Fibroblast of skin of left biceps (primary cell): Measurements from ENCODE around the gene CBLB.
"Not testable (repeated sequence)": the region's sequence is repeated elsewhere in the genome, so short reads cannot be mapped to it uniquely, and the experiment has no call there.

Experiments used
- DNase-seq, 2 experiments: peaks; one replicate each; pipeline ENCODE4 v3.0.0-alpha.2; 2013; ENCODE audit warnings: low read depth in 2 of 2

Gene CBLB

DNA sequence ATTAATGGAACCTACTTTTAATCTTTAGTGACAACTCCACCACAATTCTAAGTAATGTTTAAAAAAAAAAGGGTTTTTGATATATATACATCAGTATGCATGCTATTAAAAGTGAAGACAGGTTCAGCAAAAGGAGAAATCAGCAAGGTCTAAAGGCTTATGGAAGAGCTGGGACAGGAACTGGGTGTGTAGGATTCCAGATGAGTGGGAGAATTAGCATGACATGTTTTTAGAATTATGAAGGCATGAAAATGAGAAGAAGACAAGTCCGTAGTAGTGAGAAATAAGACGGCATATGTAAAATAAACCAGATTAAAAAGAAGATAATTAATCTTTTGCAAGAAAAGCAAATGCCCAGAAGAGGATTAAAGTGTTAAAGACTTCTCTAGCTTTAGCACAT is 52.0 kb downstream of the CBLB start:
- no peak for DNase-seq

DNA sequence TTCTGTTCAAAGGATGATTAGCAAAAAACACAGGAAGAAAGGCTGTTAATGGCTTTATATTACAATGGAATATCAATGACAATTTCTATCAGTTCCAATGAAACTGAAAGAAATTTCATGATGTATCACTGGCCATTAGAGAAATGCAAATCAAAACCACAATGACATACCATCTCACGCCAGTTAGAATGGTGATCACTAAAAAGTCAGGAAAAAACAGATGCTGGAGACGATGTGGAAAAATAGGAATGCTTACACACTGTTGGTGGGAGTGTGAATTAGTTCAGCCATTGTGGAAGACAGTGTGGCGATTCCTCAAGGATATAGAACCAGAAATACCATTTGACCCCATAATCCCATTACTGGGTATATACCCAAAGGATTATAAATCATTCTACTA is 53.5 kb downstream of the CBLB start:
- DNase-seq = not testable (repeated sequence)

DNA sequence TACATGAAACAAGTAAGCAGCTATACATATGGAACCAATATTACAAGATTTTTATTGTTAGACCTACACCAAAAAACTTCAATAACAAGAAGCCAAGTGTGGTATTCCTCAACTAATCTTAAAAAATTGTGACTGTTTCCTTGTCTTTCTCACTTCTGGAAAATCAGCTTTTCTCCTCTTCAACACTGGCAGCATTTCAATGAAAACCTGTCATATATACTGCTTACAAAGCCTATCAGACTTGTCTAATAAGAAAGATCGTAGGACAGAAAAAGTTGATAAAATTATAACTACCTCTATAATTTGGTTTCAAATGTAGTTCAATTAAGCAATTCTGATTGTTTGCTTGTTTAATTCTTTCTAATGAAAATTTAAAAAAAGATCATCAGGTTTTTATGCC is 55.1 kb downstream of the CBLB start:
- no peak for DNase-seq

DNA sequence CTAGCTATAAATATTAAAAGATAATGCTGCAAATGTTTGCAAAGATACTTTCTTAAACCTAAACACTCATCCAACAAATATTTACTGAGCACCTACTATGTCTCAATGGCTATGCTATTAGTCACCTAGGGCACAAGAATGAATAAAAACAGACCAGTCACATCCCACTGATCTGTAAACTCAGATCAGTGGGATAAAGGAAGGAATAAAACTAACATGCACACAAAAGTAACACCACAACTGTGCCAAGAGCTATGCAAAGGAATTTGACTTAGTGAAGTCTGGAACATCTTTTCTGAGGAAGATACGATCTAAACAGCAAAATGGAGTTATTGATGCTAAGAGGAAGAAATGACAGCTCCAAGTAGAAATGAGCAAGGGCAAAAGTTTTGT is 56.6 kb downstream of the CBLB start:
- no peak for DNase-seq

DNA sequence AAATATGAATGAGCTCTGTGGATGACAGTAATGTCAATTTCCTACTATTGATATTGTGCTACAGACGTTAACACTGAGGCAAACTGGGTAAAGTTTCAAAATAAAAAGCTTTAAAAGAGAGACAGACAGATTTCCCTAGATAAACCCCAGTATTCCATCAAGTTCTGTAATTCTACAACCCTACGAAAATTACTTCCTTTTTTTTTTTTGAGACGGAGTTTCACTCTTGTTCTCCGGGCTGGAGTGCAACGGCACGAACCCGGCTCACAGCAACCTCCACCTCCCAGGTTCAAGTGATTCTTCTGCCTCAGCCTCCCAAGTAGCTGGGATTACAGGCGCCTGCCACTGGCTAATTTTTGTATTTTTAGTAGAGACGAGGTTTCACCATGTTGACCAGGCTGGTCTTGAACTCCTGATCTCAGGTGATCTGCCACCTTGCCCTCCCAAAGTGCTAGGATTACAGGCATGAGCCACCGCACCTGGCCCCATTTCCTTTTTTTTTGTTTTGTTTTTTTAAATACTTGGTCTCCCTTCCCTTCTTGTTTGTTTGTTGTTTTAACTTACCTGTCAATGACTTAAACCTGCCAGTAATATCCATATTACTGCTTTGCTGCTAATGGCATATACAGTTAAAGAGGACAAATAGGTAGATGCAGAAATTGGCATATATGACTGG is 57.2 kb downstream of the CBLB start:
- no peak for DNase-seq

DNA sequence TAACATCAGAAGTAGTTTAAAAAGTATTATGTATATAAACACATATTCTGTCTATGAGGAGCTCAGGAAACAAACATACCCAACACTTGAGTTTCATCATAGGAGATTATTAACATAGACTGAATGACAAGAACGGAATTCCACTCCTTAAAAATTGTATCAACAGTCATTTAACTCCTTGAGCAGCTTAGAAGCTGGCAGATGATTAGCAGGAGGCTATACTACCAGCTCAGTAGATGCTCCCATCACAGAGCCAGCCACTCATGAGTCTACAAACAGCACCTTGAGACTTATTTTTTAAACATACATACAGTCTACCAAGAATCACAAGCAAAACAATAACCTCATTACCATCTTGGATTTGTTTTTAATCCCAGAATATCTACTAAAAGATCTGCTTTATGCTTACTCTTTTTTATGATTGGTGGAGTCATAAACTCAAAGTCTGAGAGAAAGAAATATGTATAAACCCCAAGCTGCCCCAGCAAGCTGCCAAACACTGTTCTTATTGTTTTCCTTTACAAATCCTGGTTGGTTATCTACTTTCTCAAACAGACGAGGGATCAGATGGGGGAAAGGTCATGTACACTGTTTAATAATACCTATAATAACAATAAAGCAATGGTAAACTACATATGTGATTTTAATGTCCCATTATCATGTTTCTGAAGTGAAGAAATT is 59.5 kb downstream of the CBLB start:
- DNase-seq = no peak

DNA sequence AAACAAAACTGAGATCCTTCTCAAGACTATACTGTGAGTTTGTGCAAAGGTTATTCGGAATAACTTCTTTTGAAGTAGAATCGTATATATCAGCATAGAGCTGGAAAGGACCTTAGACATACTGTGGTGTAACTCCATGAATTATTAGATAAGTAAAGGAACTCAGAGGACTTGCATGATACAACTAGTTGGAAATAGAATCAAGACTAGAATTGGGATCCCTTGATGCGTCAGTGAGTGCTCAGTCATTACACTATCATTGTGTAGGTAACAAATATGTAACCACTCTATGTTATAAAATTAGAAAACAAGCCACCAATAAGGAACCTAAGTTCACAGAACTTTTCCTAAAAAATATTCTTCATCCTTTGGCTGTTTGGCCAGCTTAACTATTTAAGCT is 61.1 kb downstream of the CBLB start:
- no peak for DNase-seq

DNA sequence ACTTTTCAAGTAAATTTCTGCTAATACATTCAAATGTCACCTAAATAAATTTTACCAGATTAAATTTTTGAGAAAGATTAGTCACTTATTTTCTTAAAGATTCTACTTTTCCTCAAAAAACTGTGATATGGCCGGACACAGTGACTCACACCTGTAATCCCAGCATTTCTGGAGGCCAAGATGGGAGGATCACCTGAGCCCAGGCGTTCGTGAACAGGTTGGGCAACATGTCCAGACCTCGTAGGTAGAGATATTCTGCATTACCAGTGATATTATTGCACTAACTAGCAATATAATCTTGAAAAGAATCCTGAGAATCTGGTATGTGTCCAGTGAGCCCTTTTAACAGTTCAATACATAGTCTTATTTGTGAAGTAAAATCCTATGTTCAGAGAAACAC is 61.7 kb downstream of the CBLB start:
- no peak for DNase-seq

DNA sequence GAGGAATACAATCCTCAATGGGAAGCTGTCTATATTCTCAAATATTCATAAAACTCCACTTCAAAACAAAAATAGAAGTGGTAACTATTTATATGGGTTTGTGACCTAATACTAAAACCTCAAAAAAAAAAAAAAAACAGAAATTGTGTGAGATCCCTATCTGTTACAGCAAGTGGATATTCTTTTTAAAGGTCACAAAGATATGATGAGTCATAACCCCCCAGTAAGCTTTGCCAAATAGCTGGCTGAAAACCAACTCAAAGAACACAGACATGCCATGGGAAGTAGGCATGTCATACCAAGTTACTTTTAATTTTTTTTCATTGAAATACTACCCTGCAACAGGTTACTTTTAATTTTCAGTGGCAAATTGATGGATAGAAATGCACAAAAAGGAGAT is 62.5 kb downstream of the CBLB start:
- no peak for DNase-seq

DNA sequence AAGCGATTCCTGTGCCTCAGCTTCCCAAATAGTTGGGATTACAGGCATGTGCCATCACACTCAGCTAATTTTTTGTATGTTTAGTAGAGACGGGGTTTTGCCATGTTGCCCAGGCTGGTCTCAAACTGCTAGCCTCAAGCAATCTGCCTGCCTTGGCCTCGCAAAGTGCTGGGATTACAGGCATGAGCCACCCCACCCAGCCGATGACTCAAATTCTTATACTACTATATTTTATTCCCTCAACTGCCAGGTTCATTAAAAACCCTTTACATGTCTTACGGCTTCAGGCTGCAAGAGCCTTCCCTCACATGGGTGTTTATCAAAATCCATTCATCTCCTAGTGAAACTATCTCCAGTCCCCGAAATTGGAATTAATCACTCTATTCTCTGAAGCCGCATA is 63.4 kb downstream of the CBLB start:
- DNase-seq = no peak

DNA sequence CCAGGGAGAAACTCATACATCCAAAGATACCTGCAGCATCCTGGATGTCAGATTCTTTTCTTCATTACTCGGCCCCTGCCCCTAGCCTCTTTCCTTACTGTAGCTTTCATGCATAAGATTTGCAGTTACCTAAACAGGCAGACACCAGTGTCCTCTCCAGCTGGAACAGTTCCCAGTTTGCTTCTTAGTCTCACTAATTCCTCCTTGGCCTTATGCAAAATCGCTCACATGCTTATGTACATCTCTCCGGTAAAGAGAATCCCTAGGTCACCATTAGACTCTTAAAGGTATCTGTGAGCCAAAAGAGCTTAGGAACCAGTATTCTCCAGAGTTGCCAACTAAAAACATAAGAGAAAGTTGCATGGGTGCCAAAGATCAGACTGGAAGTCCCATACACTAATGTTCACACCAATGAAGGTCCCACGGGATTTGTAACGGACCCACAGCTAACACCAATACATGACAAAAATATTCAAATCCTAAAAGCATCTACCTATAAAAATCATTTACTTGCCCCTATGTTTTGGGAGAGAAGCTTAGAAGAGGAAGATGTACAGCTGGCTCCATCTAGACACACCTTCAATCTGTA is 66.6 kb downstream of the CBLB start:
- no peak for DNase-seq

DNA sequence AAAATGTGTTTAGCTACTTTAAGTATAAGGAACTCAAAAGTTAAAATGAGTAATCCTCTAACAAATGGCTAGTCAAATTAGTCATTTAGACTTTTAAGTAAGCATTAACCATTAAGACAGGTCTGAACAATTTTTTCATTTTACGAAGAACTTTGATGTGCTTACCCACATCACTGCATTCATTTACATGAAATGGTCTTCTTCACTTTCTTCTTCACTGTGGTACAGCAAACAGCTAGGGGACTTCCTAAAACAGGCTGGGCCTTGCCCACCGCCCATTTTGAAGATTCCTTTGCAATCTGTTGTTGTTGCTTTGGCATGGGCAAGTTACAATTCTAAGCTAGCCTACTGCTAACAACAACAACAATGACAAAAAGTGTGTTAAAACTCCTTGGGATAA is 67.4 kb downstream of the CBLB start:
- DNase-seq = no peak

DNA sequence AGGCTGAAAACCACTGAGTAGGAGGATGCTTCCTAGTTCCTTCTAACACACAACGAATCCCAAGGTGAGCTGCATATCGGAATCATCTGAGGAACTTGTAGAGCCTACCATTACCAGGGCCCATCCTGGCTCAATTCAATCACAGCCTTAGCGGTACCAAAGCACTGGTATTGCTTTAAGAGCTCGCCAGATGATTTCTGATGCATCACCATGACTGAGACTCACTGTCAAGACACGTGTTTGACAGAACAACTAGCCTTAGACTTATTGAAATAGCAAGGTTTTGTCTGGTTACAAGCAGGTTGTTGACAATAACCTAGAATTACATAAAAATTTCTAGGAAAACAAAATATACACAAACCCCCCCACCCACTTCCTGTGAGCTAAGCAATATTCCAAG is 68.5 kb downstream of the CBLB start:
- DNase-seq = no peak

DNA sequence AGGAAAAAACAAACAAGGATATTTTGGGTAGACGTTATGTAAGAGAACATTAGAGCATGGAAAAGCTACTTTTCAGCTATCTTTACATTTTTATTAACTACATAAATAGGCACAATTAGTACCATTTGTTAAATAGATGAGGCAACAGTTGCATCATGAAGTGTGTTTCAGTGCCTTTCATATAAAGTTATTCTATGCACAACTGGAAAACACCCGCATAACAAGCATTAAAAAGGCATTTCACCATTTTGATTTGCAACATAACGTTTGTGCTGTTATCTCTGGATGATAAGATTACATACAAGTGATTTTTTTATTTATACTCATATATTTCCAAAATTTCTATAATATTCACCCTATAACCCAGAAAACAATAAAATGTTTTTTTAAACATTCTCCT is 69.5 kb downstream of the CBLB start:
- no peak for DNase-seq

DNA sequence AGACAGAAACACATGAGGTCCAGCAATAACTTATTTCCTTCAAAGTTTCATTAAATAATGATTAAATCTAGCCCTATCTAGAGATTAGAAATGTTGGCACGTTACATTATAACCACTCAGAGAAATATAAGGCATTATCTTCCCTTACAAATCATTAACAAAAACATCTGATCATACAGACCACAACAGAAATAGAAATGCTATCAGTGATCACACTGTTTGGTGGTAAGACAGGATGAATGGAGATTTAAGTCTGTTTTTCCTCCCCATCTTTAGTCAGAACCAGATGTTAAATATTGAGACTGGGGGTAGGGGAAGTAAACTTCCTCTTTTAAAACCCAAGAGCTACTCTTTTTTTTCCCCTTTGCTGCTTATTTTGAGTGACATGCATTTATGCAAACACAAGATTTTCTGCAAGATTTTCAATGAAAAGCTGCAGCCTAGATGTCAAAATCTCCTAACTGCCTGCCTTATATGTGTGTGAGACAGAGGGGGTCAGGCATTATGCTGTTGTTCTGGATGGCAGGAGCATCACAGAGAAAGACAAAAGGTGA is 70.4 kb downstream of the CBLB start:
- DNase-seq = no peak

DNA sequence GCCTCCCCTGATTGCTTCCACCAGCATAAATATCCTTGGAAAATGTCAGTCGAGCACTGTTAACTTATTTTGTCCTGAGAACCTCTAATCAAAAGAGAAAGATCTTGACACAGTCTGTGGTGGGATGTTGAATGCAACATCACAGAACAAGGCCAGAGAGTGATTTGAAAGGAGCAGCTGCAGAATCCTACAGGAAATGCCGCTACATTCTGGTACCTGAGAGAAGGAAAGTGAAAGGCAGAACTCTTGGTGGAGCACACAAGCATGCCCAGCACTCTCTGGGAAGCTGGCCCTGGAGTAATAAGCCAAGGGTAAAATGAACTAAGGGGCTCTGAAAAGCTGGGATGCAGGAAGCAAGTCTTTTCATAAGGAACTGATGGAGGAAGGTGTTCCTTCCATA is 75.8 kb downstream of the CBLB start:
- DNase-seq = no peak

DNA sequence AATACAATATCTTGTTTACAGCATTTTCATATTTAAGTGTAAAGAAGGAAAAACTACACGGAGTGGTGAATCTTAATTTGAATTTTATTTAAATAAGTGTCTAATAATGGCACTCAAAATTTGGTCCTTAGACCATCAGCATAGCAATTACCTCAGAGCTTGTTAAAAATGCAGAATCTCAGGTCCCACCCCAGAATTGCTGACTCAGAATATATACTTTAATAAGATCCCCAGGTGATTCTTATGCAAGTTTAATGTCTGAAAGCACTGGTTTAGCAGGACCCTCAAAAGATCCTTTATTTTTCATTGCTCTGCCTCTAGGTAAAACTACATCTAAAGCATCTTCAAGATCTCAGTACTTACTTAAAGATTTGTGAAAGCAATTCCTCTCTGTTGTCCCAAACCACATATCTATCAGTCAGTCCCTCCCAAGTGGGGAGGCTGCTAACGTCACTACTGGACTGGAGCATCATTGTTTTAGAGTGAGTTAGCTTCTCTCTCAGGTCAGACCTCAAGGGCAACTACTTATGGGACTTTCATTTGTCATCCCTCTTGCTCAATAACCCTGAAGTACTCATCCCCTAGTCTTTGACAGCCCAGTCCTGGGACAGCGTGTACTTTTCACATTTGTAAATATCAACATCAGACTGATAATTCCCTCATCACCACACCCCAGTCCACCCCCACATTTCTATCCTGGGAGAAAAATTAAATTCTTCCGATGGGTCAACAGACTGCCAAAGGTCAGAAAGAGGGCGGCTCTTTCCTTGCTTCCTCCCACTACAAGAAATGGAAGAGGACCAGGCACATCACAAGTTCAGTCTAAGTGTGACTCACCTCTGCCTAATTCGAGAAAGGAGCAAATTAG is 76.7 kb downstream of the CBLB start:
- DNase-seq = peak; percentile 46 to 55

DNA sequence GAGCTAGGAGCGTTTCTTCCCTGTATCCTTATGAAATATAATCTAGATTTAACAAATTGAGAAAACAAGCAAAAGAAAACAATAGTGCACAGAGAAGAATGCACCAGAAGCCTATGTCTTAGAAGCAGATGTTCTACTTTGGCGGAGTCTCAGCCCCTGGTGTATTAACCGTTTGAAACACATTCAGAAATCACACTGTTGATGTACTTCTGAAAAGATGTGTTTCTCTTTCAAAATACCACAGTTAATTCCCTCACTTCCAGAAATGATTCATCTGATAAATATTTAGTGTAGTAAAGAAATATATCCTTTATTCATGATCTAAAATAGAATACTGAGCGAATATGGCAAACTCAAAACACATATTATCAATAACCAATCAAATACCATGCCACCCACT is 77.7 kb downstream of the CBLB start:
- peak; percentile 46 to 49 for DNase-seq

DNA sequence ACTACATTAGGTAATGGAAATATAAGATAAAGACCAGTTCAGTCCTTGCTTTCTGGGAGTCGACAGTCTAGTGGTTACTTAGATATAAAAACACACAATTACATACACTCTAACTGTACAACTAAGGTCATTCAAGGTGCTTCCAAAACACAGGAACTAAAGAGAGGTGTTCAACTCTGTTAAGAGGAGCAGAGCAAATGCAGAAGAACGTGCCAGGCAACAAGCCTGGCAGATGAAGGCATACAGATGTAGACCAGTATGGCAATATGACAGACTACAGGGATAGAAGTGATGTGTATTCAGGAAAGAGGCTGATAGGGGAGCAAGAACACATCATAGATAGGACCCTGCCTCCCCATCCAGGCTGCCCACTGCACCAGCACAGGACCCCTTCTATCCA is 78.3 kb downstream of the CBLB start:
- DNase-seq = no peak

DNA sequence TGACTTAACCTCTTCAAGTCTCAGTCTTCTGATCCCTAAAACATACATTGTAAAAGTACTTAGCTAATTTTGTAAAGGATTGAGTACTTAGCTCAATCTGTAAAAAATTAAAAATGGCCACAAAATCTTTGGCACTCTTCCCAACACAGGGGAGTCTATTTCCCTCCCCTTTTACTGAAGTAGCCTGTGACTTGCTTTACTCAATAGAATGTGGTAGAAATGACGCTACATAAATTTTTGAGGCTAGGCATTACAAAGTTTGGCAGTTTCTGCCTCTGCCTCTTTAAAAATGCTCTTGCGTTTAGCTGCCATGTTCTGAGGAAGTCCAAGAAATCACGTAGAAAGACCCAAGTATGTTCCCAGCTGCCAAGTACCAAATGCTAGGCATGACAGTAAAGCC is 80.2 kb downstream of the CBLB start:
- no peak for DNase-seq

DNA sequence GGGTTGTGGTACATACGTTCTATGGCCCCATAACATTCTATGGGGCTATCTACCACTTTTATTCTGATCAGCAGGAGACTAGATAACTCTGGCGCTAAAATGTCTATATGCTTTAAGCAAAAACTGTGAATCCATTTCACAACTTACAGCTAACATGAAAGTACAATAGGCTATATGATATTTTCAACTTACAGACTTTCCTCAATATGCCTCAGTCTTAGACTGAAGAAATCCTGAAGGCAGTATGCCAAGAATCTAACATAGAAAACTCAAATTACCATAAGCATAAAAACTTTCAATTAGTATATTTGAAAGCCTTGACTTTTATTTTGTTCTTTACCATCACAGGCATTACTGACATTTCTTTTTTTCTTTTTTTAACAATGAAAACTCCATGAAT is 81.4 kb downstream of the CBLB start:
- DNase-seq = no peak

DNA sequence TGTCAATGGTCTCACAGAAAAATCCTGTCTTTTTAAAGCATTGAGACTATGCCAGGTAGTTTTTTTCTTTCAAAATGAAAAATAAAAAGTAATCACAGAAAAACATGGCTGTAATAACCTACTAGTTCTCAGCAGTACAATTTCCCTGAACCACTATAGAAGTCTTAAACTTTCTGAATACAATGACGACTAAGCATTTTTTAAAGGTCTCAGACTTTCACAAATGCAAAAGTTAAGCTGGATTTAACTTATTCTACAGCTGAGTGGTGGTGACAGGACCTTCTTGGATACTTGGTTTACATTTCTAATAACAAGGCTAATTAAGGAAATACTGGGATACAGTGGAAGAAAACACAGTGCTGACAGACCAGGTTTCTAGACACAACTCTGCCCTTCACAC is 81.8 kb downstream of the CBLB start:
- DNase-seq = no peak
